WTC11 (cell line): ENCODE measurements around the gene MPP2. TPM values are rescaled to one million over a fixed set of nuclear protein-coding genes. Genes with fewer than 3 reads are reported as not detected.

Experiments
- ATAC-seq: fragments of 200-7000 bp; cut with Tn5 transposase; 2 replicates; pipeline ENCODE4 v1.10.0; 2021; ENCODE audit warnings: mild to moderate bottlenecking, moderate library complexity
- CTCF ChIA-PET: fragments of 300-600 bp; sonication (Branson Sonifier 250); formaldehyde crosslinking; loops from one replicate; lab custom pipeline; 2021; ENCODE audit warnings: antibody characterized with exemption; lab: Charles Lee
- POLR2A ChIA-PET: fragments of 350-600 bp; sonication (Branson Sonifier 250); formaldehyde crosslinking; loops from one replicate; lab custom pipeline; 2021; ENCODE audit warnings: antibody characterized with exemption; lab: Charles Lee
- DNase-seq: peaks from one replicate; pipeline ENCODE4 v3.0.0; 2021; ENCODE audit warnings: low spot score
- H3K27ac Mint-ChIP-seq: 2 replicates; pipeline ENCODE4 v1.8.0; 2021; ENCODE audit warnings: mixed read lengths
- H3K27me3 Mint-ChIP-seq: 2 replicates; pipeline ENCODE4 v1.8.0; 2021; ENCODE audit warnings: low read depth, mild to moderate bottlenecking, moderate library complexity, mixed read lengths
- H3K36me3 Mint-ChIP-seq: 2 replicates; pipeline ENCODE4 v1.8.0; 2021; ENCODE audit warnings: mixed read lengths
- H3K4me1 Mint-ChIP-seq: 2 replicates; pipeline ENCODE4 v1.8.0; 2022; ENCODE audit warnings: mixed read lengths
- H3K4me3 Mint-ChIP-seq: 2 replicates; pipeline ENCODE4 v1.8.0; 2021; ENCODE audit warnings: mild to moderate bottlenecking, moderate library complexity, mixed read lengths
- H3K9me3 Mint-ChIP-seq: 2 replicates; pipeline ENCODE4 v1.8.0; 2021; ENCODE audit warnings: mixed read lengths
- AFF4 ChIP-seq: sonication (generic); formaldehyde crosslinking; IDR thresholded peaks from 2 replicates; pipeline ENCODE4 v1.8.1; 2023; ENCODE audit warnings: mild to moderate bottlenecking, missing genetic modification reagents, borderline replicate concordance
- ATF3 ChIP-seq: sonication (generic); formaldehyde crosslinking; conservative IDR thresholded peaks from 2 replicates; pipeline ENCODE4 v1.8.1; 2022; ENCODE audit warnings: mild to moderate bottlenecking, missing genetic modification reagents
- CBFB ChIP-seq: sonication (generic); formaldehyde crosslinking; IDR thresholded peaks from 2 replicates; pipeline ENCODE4 v1.8.1; 2022; ENCODE audit warnings: mild to moderate bottlenecking, low read depth, missing genetic modification reagents
- CREB1 ChIP-seq: sonication (generic); formaldehyde crosslinking; IDR thresholded peaks from 2 replicates; pipeline ENCODE4 v1.8.0; 2023; ENCODE audit warnings: mild to moderate bottlenecking, missing genetic modification reagents
- E2F1 ChIP-seq: sonication (generic); formaldehyde crosslinking; IDR thresholded peaks from 2 replicates; pipeline ENCODE4 v1.8.0; 2022; ENCODE audit warnings: mild to moderate bottlenecking, missing genetic modification reagents
- ELF4 ChIP-seq: sonication (generic); formaldehyde crosslinking; IDR thresholded peaks from 2 replicates; pipeline ENCODE4 v1.8.1; 2022; ENCODE audit warnings: low read depth, mild to moderate bottlenecking, moderate library complexity, missing genetic modification reagents
- GABPB1 ChIP-seq: sonication (generic); formaldehyde crosslinking; IDR thresholded peaks from 2 replicates; pipeline ENCODE4 v1.8.1; 2023; ENCODE audit warnings: mild to moderate bottlenecking, missing genetic modification reagents
- HMGA2 ChIP-seq: fragments of 250-450 bp; sonication (Bioruptor Pico); IDR thresholded peaks from 2 replicates; pipeline ENCODE4 v1.4.0; 2021; ENCODE audit warnings: mild to moderate bottlenecking, moderate library complexity
- IRF2 ChIP-seq: sonication (generic); formaldehyde crosslinking; IDR thresholded peaks from 2 replicates; pipeline ENCODE4 v1.8.0; 2022; ENCODE audit warnings: low read depth, missing genetic modification reagents, borderline replicate concordance
- MLX ChIP-seq: sonication (generic); formaldehyde crosslinking; IDR thresholded peaks from 2 replicates; pipeline ENCODE4 v1.8.1; 2023; ENCODE audit warnings: mild to moderate bottlenecking, missing genetic modification reagents, moderate library complexity
- MXD4 ChIP-seq: fragments of 250-450 bp; sonication (Bioruptor Pico); IDR thresholded peaks from 2 replicates; pipeline ENCODE4 v1.8.0; 2021; ENCODE audit warnings: mild to moderate bottlenecking, moderate library complexity, borderline replicate concordance
- NFE2L1 ChIP-seq: sonication (generic); formaldehyde crosslinking; IDR thresholded peaks from 2 replicates; pipeline ENCODE4 v1.8.1; 2023; ENCODE audit warnings: missing genetic modification reagents
- NR1H2 ChIP-seq: sonication (generic); formaldehyde crosslinking; IDR thresholded peaks from 2 replicates; pipeline ENCODE4 v1.9.0; 2021; ENCODE audit warnings: mild to moderate bottlenecking, moderate library complexity, missing genetic modification reagents
- RORB ChIP-seq: fragments of 250-450 bp; sonication (Bioruptor Pico); IDR thresholded peaks from 2 replicates; pipeline ENCODE4 v1.9.0; 2021; ENCODE audit warnings: mild to moderate bottlenecking
- TP53 ChIP-seq: sonication (generic); formaldehyde crosslinking; IDR thresholded peaks from 2 replicates; pipeline ENCODE4 v1.8.1; 2023; ENCODE audit warnings: mild to moderate bottlenecking, missing genetic modification reagents
- ZNF138 ChIP-seq: sonication (generic); formaldehyde crosslinking; conservative IDR thresholded peaks from 2 replicates; pipeline ENCODE4 v1.8.1; 2022; ENCODE audit warnings: mild to moderate bottlenecking, moderate library complexity, missing genetic modification reagents
- ZNF396 ChIP-seq: fragments of 250-450 bp; sonication (Bioruptor Pico); IDR thresholded peaks from 2 replicates; pipeline ENCODE4 v1.8.0; 2021; ENCODE audit warnings: mild to moderate bottlenecking, moderate library complexity, borderline replicate concordance
- ZNF425 ChIP-seq: fragments of 250-450 bp; sonication (Bioruptor Pico); conservative IDR thresholded peaks from 2 replicates; pipeline ENCODE4 v1.9.0; 2021; ENCODE audit warnings: mild to moderate bottlenecking
- ZNF532 ChIP-seq: fragments of 250-450 bp; sonication (Bioruptor Pico); IDR thresholded peaks from 2 replicates; pipeline ENCODE4 v1.9.0; 2021; ENCODE audit warnings: mild to moderate bottlenecking, borderline replicate concordance
- total RNA-seq: library from RNA; stranded (reverse); gene quantifications from 3 replicates; pipeline ENCODE4 v1.2.3, GENCODE V29; 2021

Gene MPP2
- total RNA-seq, 1 experiment from 2014 or later = 29.3 TPM

GRCh38 chr17:43892647-43892952 is 14.7 kb downstream of the MPP2 start (continued):
- TF ChIP-seq AFF4 (CRISPR knock-in tag) = no peak
- TF ChIP-seq ZNF396 = no peak
- TF ChIP-seq GABPB1 (CRISPR knock-in tag) = no peak
- no peak for TF ChIP-seq TP53 (CRISPR knock-in tag)
- no peak for TF ChIP-seq ZNF425 (CRISPR knock-in tag)
- no peak for TF ChIP-seq MXD4 (CRISPR knock-in tag)
- no peak for TF ChIP-seq ZNF138 (CRISPR knock-in tag)
- TF ChIP-seq ELF4 (CRISPR knock-in tag) = no peak
- TF ChIP-seq CBFB (CRISPR knock-in tag) = no peak
- no peak for TF ChIP-seq ZNF532 (CRISPR knock-in tag)
- no peak for TF ChIP-seq RORB (CRISPR knock-in tag)
- TF ChIP-seq, all 79 proteins: peak for 0

- POLR2A ChIA-PET = no interaction called here
- DNase-seq = peak; percentile 33
- peak overlapping the region; percentile 94 for H3K27ac Mint-ChIP-seq
- H3K4me3 Mint-ChIP-seq = peak overlapping the region; percentile 37
- no peaks in the 10 kb centered on the region for H3K9me3 Mint-ChIP-seq
- CTCF ChIA-PET = interaction anchor here (1.0 to 4.3 kb wide), 8 partner anchors 10 to 408 kb away, joined by 3 to 49 read pairs (median 5); partner anchors contain the start of genes CD300LG, DHX8 and MPP2
- peaks cover 12% of the 10 kb centered on the region; the same call in 1 of the 2 replicates for H3K36me3 Mint-ChIP-seq
- no peaks in the 10 kb centered on the region for H3K27me3 Mint-ChIP-seq
- H3K4me1 Mint-ChIP-seq = peaks cover 34% of the 10 kb centered on the region
- ATAC-seq = peak; percentile 93
- no peak for TF ChIP-seq NFE2L1
- no peak for TF ChIP-seq HMGA2
- no peak for TF ChIP-seq ZNF425 (CRISPR knock-in tag)
- no peak for TF ChIP-seq CREB1 (CRISPR knock-in tag)
- TF ChIP-seq ATF3 (CRISPR knock-in tag) = no peak
- no peak for TF ChIP-seq IRF2
- no peak for TF ChIP-seq E2F1 (CRISPR knock-in tag)
- TF ChIP-seq NR1H2 (CRISPR knock-in tag) = no peak
- no peak for TF ChIP-seq MLX (CRISPR knock-in tag)
Measured at GRCh38 chr17:43891851-43892646, 15.3 kb downstream of the MPP2 start.
